GM11168 (cell line): ENCODE data around the gene SEC14L5.
"Not testable (repeated sequence)": the region's sequence is repeated elsewhere in the genome, so short reads cannot be mapped to it uniquely, and the experiment has no call there.

Experiments used
- in situ Hi-C: fragments of 300-500 bp; cut with MboI; formaldehyde crosslinking; loops from one replicate; pipeline ENCODE4 v1.12.0; 2022; ENCODE audit warnings: low sequenced_read_pairs; ENCODE audit not compliant: unreplicated experiment

Gene SEC14L5

GRCh38 chr16:4928227-4928626 lies 29.9 kb upstream of the SEC14L5 start:
- in situ Hi-C loops, result no loop called here

- in situ Hi-C loops, result not testable (repeated sequence)
These were observed 28.5 kb upstream of the SEC14L5 start for GRCh38 chr16:4929619-4930018.

- in situ Hi-C loops, result no loop called here
These were observed 26.7 kb upstream of the SEC14L5 start for GRCh38 chr16:4931381-4931780.

DNA sequence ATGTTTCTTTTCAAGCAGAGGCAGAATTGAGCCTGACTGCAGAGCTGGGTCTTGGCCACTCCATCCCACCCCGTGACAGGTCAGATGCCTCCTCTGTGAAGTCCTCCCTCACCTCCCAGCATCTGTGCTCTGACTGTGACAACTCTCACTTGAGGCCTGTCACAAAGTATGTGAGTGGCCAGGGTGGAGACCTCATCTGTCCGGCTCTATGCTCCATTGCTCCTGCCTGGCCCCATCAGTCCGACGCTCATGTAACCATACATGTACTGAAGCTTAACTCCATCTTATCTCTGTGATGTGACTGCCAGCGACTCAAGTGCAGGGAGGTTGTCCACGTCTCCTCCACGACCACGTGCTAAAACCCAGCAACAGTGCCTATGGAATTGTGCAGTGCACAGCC lies 24.7 kb upstream of the SEC14L5 start:
- in situ Hi-C loops, result no loop called here

DNA sequence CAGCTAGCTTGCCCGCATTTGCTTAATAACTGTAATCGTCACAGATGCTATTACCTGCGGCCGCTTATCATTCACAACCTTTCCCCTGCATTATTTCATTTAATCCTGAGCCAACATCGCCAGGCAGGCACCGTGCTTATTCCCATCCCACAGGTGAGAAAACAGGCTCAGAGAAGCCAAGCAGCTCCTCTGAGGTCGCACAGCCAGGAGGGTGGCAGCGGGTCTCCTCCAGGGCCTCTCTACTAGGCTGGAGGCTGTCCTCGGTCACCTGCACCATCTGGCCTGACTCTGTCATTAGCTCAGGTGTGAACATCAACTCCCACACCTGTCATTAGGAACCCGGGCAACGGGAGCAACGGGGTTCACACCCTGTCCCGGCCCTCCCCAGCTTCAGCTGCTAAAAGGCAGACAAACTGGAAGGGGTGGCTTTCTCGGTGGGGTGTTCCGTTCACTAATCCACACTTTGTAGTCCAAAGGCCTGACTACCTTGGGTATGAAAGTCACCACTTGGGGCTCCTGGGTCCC lies 24.2 kb upstream of the SEC14L5 start:
- in situ Hi-C loops, result no loop called here

DNA sequence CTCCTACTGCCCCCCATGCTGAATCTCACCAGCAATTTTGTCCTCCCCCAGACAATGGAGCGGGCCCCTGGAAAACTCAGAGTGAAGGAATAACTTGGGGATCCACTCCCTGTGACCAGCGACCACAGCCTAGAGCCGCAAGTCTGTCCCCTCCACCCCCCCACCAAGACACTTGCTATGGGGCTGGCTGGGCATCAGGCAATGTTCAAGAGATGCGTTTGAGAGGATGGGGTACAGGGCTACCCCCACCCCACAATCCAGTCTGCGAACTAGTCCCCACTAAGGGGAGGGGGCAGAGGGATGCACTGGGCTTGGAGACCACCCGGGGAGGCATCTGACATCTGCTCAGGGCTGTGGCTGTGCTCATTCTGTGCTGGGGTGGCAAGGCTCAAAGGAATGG lies 23.5 kb upstream of the SEC14L5 start:
- in situ Hi-C loops, result no loop called here

DNA sequence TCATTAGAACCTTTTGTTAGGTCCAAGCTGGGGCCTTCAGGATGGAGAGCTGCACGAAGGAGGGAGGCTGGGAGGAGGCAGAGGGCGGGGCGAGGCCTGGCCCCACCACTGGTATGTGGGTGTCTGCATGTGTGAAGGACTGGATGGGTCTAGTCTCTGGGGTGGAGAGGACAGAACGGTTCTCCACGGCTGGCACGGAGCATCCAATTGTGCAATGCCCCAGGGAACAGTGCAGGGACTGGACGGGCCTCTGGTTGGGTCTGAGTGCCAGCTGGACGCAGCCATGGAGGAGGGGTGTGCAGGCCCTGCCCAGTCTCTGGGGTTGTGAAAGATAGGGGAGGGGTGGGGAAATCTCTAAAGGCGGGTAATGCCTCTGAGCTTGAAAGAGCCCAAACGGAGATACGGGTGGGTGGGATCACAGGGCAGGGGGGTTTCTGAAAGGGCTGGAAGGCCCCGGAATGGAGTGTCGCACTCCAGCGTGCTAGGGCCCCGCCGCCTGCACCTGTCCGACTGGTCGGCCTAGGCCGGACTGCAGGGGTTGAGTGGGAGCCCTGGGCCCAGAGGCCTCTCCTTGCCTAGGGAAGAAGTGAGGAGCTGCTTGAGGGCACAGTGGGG lies 22.8 kb upstream of the SEC14L5 start:
- in situ Hi-C loops, result no loop called here

DNA sequence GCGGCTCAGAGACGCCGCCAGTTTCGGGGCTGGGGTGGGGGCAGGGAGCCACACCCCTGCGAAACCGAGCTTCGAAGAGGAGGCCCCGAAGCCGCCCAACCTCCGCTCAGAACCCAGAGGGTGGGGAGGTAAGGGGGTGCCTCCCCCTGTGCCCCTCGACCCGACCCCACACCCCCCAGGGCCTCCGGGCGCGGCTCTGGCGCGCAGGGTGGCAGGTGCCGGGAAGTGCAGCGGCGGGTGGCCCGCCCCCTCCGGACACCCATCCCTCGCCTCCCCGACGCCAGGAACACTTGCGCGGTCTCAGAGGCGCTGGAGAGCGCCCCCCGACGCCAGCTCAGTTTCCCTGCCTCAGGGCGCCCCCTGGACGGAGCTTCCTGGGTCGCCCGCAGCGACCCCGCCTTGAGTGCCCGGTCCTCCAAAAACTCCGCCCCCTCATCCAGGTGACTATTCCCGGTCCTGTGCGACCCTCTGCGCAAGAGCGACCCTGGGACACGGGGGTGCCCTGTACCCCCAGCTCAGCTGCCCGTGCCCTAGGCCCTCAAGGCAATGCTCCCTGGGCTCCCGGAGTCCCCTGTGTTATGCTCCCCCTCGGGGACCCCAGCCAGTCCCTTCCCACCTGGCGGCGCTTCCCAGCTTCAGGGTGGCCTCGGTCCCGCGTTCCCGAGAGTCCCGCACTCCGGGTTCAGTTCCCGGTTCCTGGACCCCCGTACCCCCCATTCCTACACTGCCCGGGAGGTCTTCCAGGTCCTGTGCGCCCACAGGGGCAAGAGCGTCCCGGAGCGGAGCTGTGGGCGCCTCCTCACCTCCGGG lies 21.7 kb upstream of the SEC14L5 start:
- in situ Hi-C loops, result no loop called here

- in situ Hi-C loops, result no loop called here
These were observed 20.9 kb upstream of the SEC14L5 start, which contains the start of gene PPL for GRCh38 chr16:4936991-4937781. Gene PPL, minus strand, starts transcription at chr16:4937148. Its CDS starts 103 bp downstream, at chr16:4937045.

- in situ Hi-C loops, result no loop called here
These were observed 20.1 kb upstream of the SEC14L5 start for GRCh38 chr16:4937782-4938682.

DNA sequence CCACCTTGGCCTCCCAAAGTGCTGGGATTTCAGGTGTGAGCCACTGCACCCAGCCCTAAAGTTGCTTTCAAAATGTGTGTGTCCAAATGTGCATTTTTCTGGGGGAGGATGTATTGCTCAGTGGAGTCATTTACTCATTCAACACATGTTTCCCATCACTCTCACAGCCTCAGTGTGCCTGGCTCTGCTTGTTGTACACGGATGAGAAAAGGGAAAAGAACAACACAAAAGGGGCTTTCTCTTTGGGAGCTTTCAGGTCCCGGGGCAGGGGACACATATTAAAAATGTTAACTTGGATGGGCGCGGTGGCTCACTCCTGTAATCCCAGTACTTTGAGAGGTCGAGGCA lies 19.5 kb upstream of the SEC14L5 start:
- in situ Hi-C loops, result no loop called here

DNA sequence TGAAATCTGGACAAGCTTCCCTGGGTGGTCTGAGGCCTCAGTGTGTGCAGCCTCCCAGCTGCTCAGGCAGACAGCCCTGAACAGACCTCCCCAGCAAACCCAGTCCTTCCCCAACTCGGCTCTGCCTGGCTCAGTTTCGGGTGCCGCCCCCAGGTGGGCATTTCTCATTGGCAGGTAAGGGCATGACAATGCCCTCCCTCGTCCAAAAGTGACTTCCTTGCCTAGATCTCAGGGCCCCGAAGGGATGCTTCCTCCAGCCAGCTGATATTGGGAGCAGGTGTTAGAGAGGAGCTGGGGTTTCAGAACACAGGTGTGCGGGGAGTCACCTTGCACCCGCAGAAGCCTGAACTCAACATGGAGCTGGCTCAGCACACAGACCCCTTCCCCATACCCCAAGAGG lies 17.4 kb upstream of the SEC14L5 start:
- in situ Hi-C loops, result no loop called here

- in situ Hi-C loops, result no loop called here
These were observed 15.6 kb upstream of the SEC14L5 start for GRCh38 chr16:4942481-4942880.

- in situ Hi-C loops, result no loop called here
These were observed 13.5 kb upstream of the SEC14L5 start for GRCh38 chr16:4944333-4945281.

- in situ Hi-C loops, result no loop called here
These were observed 12.3 kb upstream of the SEC14L5 start for GRCh38 chr16:4945560-4946502.

DNA sequence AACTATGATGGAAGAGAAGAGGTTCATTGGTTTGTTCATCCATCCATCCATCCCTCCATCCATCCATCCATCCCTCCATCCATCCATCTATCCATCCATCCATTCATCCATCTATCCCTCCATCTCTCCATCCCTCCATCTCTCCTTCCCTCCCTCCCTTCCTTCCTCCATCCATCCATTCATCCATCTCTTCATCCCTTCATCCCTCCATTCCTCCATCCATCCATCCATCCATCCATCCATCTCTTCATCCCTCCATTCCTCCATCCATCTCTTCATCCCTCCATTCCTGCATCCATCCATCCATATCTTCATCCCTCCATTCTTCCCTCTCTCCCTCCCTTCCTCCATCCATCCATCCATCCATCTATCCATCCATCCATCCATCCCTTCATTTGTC lies 11.2 kb upstream of the SEC14L5 start:
- in situ Hi-C loops, result no loop called here

DNA sequence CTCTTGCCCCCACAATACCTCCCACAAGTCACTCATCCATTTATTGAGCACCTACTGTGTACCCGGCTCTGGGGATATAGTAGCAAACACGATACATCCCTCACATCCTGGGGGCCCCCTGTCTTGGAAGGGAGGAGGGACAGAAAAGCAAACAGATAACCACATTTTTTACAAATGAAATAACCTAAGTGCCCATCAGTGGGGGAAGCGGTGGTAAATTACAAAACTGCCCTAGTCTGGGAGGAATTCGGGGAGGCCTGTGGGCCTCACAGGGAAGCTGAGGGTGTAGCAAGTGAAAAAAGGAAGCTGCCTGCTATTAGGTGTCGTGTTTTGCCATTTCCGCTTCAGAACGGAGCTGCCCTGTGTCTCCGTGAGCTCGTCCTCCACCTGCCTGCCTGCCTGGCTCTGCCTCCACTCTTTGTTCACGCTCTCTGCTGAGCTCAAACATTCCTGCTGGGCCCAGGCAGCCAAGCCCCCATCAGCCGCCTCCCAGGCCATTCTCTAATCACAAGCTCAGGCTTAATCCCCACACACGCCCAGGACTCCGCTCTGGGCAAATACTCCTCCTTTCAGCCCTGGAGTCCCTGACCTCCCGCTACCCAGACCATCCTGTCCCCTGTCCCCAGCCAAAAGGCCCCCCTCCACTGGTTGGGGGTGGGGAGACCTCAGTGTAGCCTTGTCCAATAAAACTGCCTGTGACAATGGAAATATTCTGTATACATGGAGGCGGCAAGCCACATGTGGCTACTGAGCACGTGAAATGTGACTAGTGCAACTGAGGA lies 10.2 kb upstream of the SEC14L5 start:
- in situ Hi-C loops, result no loop called here
